HepG2 (cell line): ENCODE data around the gene FOXR1. TPM values are rescaled to one million over a fixed set of nuclear protein-coding genes. Genes with fewer than 3 reads are reported as not detected.
A peak's percentile ranks its signal among the peaks of the same experiment; 100 is the strongest.

Source experiments
- ARID4A ChIP-seq: sonication (generic); formaldehyde crosslinking; IDR thresholded peaks from 2 replicates; pipeline ENCODE4 v1.5.0; 2020; ENCODE audit warnings: mild to moderate bottlenecking, missing genetic modification reagents, borderline replicate concordance
- HDAC1 ChIP-seq: sonication (generic); formaldehyde crosslinking; IDR thresholded peaks from 2 replicates; pipeline ENCODE4 v1.5.1; 2020; ENCODE audit warnings: mild to moderate bottlenecking, missing genetic modification reagents
- HNRNPH1 ChIP-seq: fragments of 200-400 bp; formaldehyde crosslinking; optimal IDR thresholded peaks from 2 replicates; pipeline ENCODE3; 2017; ENCODE audit warnings: mild to moderate bottlenecking, low read depth, low read length
- KAT2B ChIP-seq: fragments of 150-350 bp; IDR thresholded peaks from 2 replicates; pipeline ENCODE4 v1.6.1; 2014; ENCODE audit warnings: low read depth, low read length, borderline replicate concordance
- KDM2A ChIP-seq: sonication (generic); formaldehyde crosslinking; IDR thresholded peaks from 2 replicates; pipeline ENCODE4 v1.4.0; 2020; ENCODE audit warnings: low read depth, missing genetic modification reagents, borderline replicate concordance
- NAIF1 ChIP-seq: sonication (generic); formaldehyde crosslinking; IDR thresholded peaks from 2 replicates; pipeline ENCODE4 v1.5.0; 2020; ENCODE audit warnings: mild to moderate bottlenecking, missing genetic modification reagents, borderline replicate concordance
- POGK ChIP-seq: sonication (generic); formaldehyde crosslinking; conservative IDR thresholded peaks from 2 replicates; pipeline ENCODE4 v1.8.0; 2022; ENCODE audit warnings: mild to moderate bottlenecking, moderate library complexity, missing genetic modification reagents
- PRDM10 ChIP-seq: sonication (generic); formaldehyde crosslinking; IDR thresholded peaks from 2 replicates; pipeline ENCODE4 v1.4.0; 2020; ENCODE audit warnings: low read depth, missing genetic modification reagents
- SMAD3 ChIP-seq: sonication (generic); formaldehyde crosslinking; IDR thresholded peaks from 2 replicates; pipeline ENCODE4 v1.4.0; 2020; ENCODE audit warnings: missing genetic modification reagents
- SRSF9 ChIP-seq: fragments of 200-400 bp; formaldehyde crosslinking; IDR thresholded peaks from 2 replicates; pipeline ENCODE4 v1.6.1; 2018; ENCODE audit warnings: borderline replicate concordance, mild to moderate bottlenecking, low read depth, low read length; ENCODE audit not compliant: insufficient read depth, poor library complexity, severe bottlenecking
- ZBTB34 ChIP-seq: sonication (generic); formaldehyde crosslinking; IDR thresholded peaks from 2 replicates; pipeline ENCODE4 v1.8.0; 2022; ENCODE audit warnings: mild to moderate bottlenecking, missing genetic modification reagents
- ZFY ChIP-seq: sonication (generic); formaldehyde crosslinking; IDR thresholded peaks from 2 replicates; pipeline ENCODE4 v1.4.0; 2020; ENCODE audit warnings: missing genetic modification reagents
- ZNF121 ChIP-seq: sonication (generic); formaldehyde crosslinking; IDR thresholded peaks from 2 replicates; pipeline ENCODE4 v1.5.0; 2020; ENCODE audit warnings: mild to moderate bottlenecking, missing genetic modification reagents
- ZNF317 ChIP-seq: sonication (generic); formaldehyde crosslinking; IDR thresholded peaks from 2 replicates; pipeline ENCODE4 v1.5.0; 2020; ENCODE audit warnings: mild to moderate bottlenecking, missing genetic modification reagents
- ZNF607 ChIP-seq: sonication (generic); formaldehyde crosslinking; IDR thresholded peaks from 2 replicates; pipeline ENCODE4 v1.5.1; 2020; ENCODE audit warnings: missing genetic modification reagents, mild to moderate bottlenecking, borderline replicate concordance
- ZNF691 ChIP-seq: sonication (generic); formaldehyde crosslinking; IDR thresholded peaks from 2 replicates; pipeline ENCODE4 v1.4.0; 2020; ENCODE audit warnings: missing genetic modification reagents, low read depth, mild to moderate bottlenecking, borderline replicate concordance
- ZNF766 ChIP-seq: sonication (generic); formaldehyde crosslinking; IDR thresholded peaks from 2 replicates; pipeline ENCODE4 v1.5.0; 2020; ENCODE audit warnings: missing genetic modification reagents, borderline replicate concordance
- ZNF775 ChIP-seq: sonication (generic); formaldehyde crosslinking; IDR thresholded peaks from 2 replicates; pipeline ENCODE4 v1.4.0; 2020; ENCODE audit warnings: missing genetic modification reagents, mild to moderate bottlenecking, moderate library complexity, borderline replicate concordance
- polyA plus RNA-seq, 8 experiments: library from polyadenylated mRNA; depleted of rRNA in 3 of 8; stranded (reverse) in 7 of 8; unstranded in 1 of 8; fragments of >200 nt; fragmentation: Illumina TruSeq in 4 of 8; extraction: Trizol in 4 of 8; gene quantifications; 2 replicates each; pipeline versions ENCODE4 v1.2.1 to v1.2.3, GENCODE V29; 2011 to 2016; ENCODE audit warnings: low read depth in 4 of 8, missing spikeins in 1 of 8, mixed read lengths in 1 of 8; ENCODE audit not compliant: insufficient read depth in 1 of 8
- total RNA-seq, 5 experiments: library from RNA; depleted of rRNA; stranded (reverse); fragments of >200 nt; fragmentation: Illumina TruSeq; extraction: Trizol; gene quantifications; 2 replicates each; pipeline ENCODE4 v1.2.3, GENCODE V29; 2016; ENCODE audit warnings: low read depth in 1 of 5

The FOXR1 gene
- total and polyA plus RNA-seq, 2 of the 13 experiments (the other 11 are each of a cell fraction or from before 2014, with no cell fraction given): not detected

- TF ChIP-seq HNRNPH1 (no peak), ZNF766 (CRISPR knock-in tag) (no peak), PRDM10 (CRISPR knock-in tag) (no peak), POGK (no peak), SMAD3 (CRISPR knock-in tag) (no peak), ZNF607 (CRISPR knock-in tag) (no peak), SRSF9 (no peak), ZFY (CRISPR knock-in tag) (no peak), KDM2A (CRISPR knock-in tag) (no peak), ARID4A (CRISPR knock-in tag) (peak; percentile 7; the same call in 1 of the 2 replicates), ZNF317 (no peak), HDAC1 (peak; percentile 40; the same call in 1 of the 2 replicates), ZNF775 (CRISPR knock-in tag) (no peak), ZNF691 (CRISPR knock-in tag) (peak; percentile 25; the same call in 1 of the 2 replicates), KAT2B (no peak), ZNF121 (CRISPR knock-in tag) (no peak), ZBTB34 (CRISPR knock-in tag) (no peak), NAIF1 (CRISPR knock-in tag) (no peak)
These were observed 26.8 kb downstream of the FOXR1 start (continued) for GRCh38 chr11:118998388-118998717.
